GM12892 (cell line): Measurements from ENCODE around the gene RAB14.

Source experiments
- DNase-seq: peaks from one replicate; pipeline ENCODE4 v3.0.0; 2011; ENCODE audit not compliant: insufficient read length
- FAIRE-seq: peaks from 2 replicates; lab custom pipeline; 2011; peaks lifted over from hg19 to GRCh38; lab: Jason Lieb, UNC
- POLR2A ChIP-seq: IDR thresholded peaks from 2 replicates; pipeline ENCODE4 v1.6.1; 2011; ENCODE audit warnings: low read depth, low read length, control low read depth
- POLR2AphosphoS5 ChIP-seq: IDR thresholded peaks from 2 replicates; pipeline ENCODE4 v1.6.1; 2011; ENCODE audit warnings: low read depth, low read length, control low read depth
- TAF1 ChIP-seq: IDR thresholded peaks from 2 replicates; pipeline ENCODE4 v1.6.1; 2011; ENCODE audit warnings: low read depth, mild to moderate bottlenecking, control low read depth, low read length, borderline replicate concordance

RAB14 gene

GRCh38 chr9:121218357-121219027 lies 16.8 kb upstream of the RAB14 start:
- TF ChIP-seq TAF1, result no peak
- no peak for TF ChIP-seq POLR2AphosphoS5
- no peak for TF ChIP-seq POLR2A
- FAIRE-seq, result no peak
- no peak for DNase-seq

GRCh38 chr9:121217609-121218292 lies 16.1 kb upstream of the RAB14 start:
- FAIRE-seq (peak; percentile 64), DNase-seq (no peak)
- TF ChIP-seq POLR2AphosphoS5 (no peak), POLR2A (no peak), TAF1 (no peak)

- TF ChIP-seq POLR2A (no peak), POLR2AphosphoS5 (no peak), TAF1 (no peak)
- DNase-seq, result no peak
- FAIRE-seq, result no peak
Measured at GRCh38 chr9:121216271-121216805, 14.7 kb upstream of the RAB14 start.

- DNase-seq, result no peak
- TF ChIP-seq POLR2AphosphoS5 (no peak), TAF1 (no peak), POLR2A (no peak)
- FAIRE-seq, result no peak
Measured at GRCh38 chr9:121214005-121214404, 12.3 kb upstream of the RAB14 start.

- no peak for DNase-seq
- TF ChIP-seq TAF1, result no peak
- no peak for TF ChIP-seq POLR2A
- no peak for TF ChIP-seq POLR2AphosphoS5
- peak; percentile 24 for FAIRE-seq
Measured at GRCh38 chr9:121213136-121213806, 11.6 kb upstream of the RAB14 start.

- TF ChIP-seq POLR2AphosphoS5, result no peak
- TF ChIP-seq TAF1, result no peak
- no peak for TF ChIP-seq POLR2A
- no peak for FAIRE-seq
- DNase-seq, result no peak
Measured at GRCh38 chr9:121210536-121210935, 8.9 kb upstream of the RAB14 start.

GRCh38 chr9:121207371-121207940 lies 5.8 kb upstream of the RAB14 start:
- FAIRE-seq (peak; percentile 72), DNase-seq (no peak)
- peak; percentile 31; the same call in 1 of the 2 replicates for TF ChIP-seq POLR2A
- TF ChIP-seq POLR2AphosphoS5, result no peak
- TF ChIP-seq TAF1, result no peak

GRCh38 chr9:121206516-121207370 lies 5.1 kb upstream of the RAB14 start:
- no peak for DNase-seq
- peak; percentile 83 for FAIRE-seq
- no peak for TF ChIP-seq POLR2A
- no peak for TF ChIP-seq TAF1
- TF ChIP-seq POLR2AphosphoS5, result no peak

GRCh38 chr9:121204611-121205010 lies 2.9 kb upstream of the RAB14 start:
- no peak for DNase-seq
- TF ChIP-seq POLR2A (no peak), POLR2AphosphoS5 (no peak)
- FAIRE-seq, result no peak

- FAIRE-seq, result no peak
- DNase-seq, result no peak
- TF ChIP-seq POLR2AphosphoS5 (no peak), TAF1 (no peak), POLR2A (no peak)
Measured at GRCh38 chr9:121204121-121204520, 2.5 kb upstream of the RAB14 start.
